Large intestine (tissue), 3 donors: ENCODE results near the gene SIL1. TPM values are rescaled to one million over a fixed set of nuclear protein-coding genes. Genes with fewer than 3 reads are reported as not detected.

Source experiments
- DNase-seq, 2 donors: peaks; one replicate each; pipeline versions ENCODE4 v3.0.0 to v3.0.0-alpha.2; 2013
- H3K27ac ChIP-seq: one replicate; pipeline ENCODE4 v1.5.1; 2013; ENCODE audit warnings: low read length
- H3K27me3 ChIP-seq: 2 replicates; pipeline ENCODE4 v1.6.1; 2013; ENCODE audit warnings: low read length; ENCODE audit not compliant: control insufficient read depth, insufficient read depth
- H3K36me3 ChIP-seq: 2 replicates; pipeline ENCODE4 v1.6.1; 2013; ENCODE audit warnings: low read length; ENCODE audit not compliant: control insufficient read depth, insufficient read depth
- H3K4me1 ChIP-seq: one replicate; pipeline ENCODE4 v1.6.1; 2013; ENCODE audit warnings: low read length; ENCODE audit not compliant: control insufficient read depth, insufficient read depth
- H3K4me3 ChIP-seq: one replicate; pipeline ENCODE4 v1.5.1; 2013; ENCODE audit warnings: low read length
- H3K9me3 ChIP-seq: one replicate; pipeline ENCODE4 v1.6.1; 2013; ENCODE audit warnings: mild to moderate bottlenecking, low read depth, low read length, moderate library complexity; ENCODE audit not compliant: control insufficient read depth
- WGBS: methylation state at CpG from one replicate; pipeline ENCODE4 v1.1.5; 2013; ENCODE audit warnings: low lambda C conversion rate; ENCODE audit not compliant: insufficient coverage; 5-methylcytosine and 5-hydroxymethylcytosine counted together
- polyA plus RNA-seq: library from polyadenylated mRNA; unstranded; fragments of 120-200 nt; gene quantifications from one replicate; pipeline ENCODE4 v1.2.1, GENCODE V29; 2013

SIL1 gene
- polyA plus RNA-seq, 1 donor = 40.2 TPM

DNA sequence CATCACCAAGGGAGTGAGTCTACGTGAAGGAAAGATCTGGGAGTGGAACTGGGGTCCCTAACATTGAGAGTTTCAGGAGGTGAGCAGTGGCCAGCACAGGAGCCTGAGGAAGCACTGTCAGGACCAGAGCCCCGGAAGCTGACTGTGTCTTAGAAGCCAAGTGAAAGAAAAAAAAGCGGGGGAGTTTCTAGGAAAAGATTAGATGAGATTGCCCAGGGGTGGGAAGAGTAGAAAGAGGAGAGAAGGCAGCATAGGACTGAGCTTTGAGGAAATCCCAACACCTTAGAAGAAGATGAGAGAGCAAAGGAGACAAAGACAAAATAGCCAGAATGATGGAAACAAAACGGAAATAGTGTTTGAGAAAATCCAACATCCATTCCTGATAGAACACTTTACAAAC is 286.1 kb downstream of the SIL1 start:
- Histone ChIP-seq H3K27ac (no peak overlapping the region), H3K36me3 (peaks cover 37% of the 10 kb centered on the region), H3K4me1 (no peaks in the 10 kb centered on the region), H3K9me3 (no peaks in the 10 kb centered on the region), H3K4me3 (no peak overlapping the region), H3K27me3 (no peaks in the 10 kb centered on the region)
- WGBS = 78% methylated on average over 2 of the region's 4 CpGs
- no peak for DNase-seq

- Histone ChIP-seq H3K4me1 (no peaks in the 10 kb centered on the region), H3K36me3 (peaks cover 43% of the 10 kb centered on the region), H3K27ac (no peak overlapping the region), H3K9me3 (no peaks in the 10 kb centered on the region), H3K27me3 (no peaks in the 10 kb centered on the region), H3K4me3 (no peak overlapping the region)
- DNase-seq = no peak
These were observed 286.7 kb downstream of the SIL1 start for GRCh38 chr5:138911441-138911840.

- Histone ChIP-seq H3K27me3 (no peaks in the 10 kb centered on the region), H3K27ac (no peak overlapping the region), H3K9me3 (no peaks in the 10 kb centered on the region), H3K4me3 (no peak overlapping the region), H3K4me1 (no peaks in the 10 kb centered on the region), H3K36me3 (peaks cover 51% of the 10 kb centered on the region)
- DNase-seq = no peak
- WGBS = no CpG with 5 or more reads among the region's 7 CpGs
These were observed 287.5 kb downstream of the SIL1 start for GRCh38 chr5:138910546-138911185.

GRCh38 chr5:138909734-138910133 is 288.4 kb downstream of the SIL1 start:
- Histone ChIP-seq H3K27me3 (no peaks in the 10 kb centered on the region), H3K9me3 (no peaks in the 10 kb centered on the region), H3K27ac (no peak overlapping the region), H3K4me1 (no peaks in the 10 kb centered on the region), H3K4me3 (no peak overlapping the region), H3K36me3 (peaks cover 53% of the 10 kb centered on the region)
- WGBS = no CpG with 5 or more reads among the region's 2 CpGs
- no peak for DNase-seq

- no peak overlapping the region for H3K27ac ChIP-seq
- DNase-seq = no peak
- H3K9me3 ChIP-seq = no peaks in the 10 kb centered on the region
- H3K4me3 ChIP-seq = no peak overlapping the region
- H3K4me1 ChIP-seq = no peaks in the 10 kb centered on the region
- no CpG with 5 or more reads among the region's 1 CpG for WGBS
- no peaks in the 10 kb centered on the region for H3K27me3 ChIP-seq
- H3K36me3 ChIP-seq = peaks cover 66% of the 10 kb centered on the region
These were observed 292.6 kb downstream of the SIL1 start for GRCh38 chr5:138905541-138905940.

- Histone ChIP-seq H3K9me3 (no peaks in the 10 kb centered on the region), H3K27ac (no peak overlapping the region), H3K36me3 (peaks cover 67% of the 10 kb centered on the region), H3K27me3 (no peaks in the 10 kb centered on the region), H3K4me1 (no peaks in the 10 kb centered on the region), H3K4me3 (no peak overlapping the region)
- WGBS = 70% methylated on average over 2 of the region's 10 CpGs
- DNase-seq = no peak
These were observed 294.9 kb downstream of the SIL1 start for GRCh38 chr5:138903130-138903775.

- Histone ChIP-seq H3K27ac (no peak overlapping the region), H3K36me3 (peaks cover 60% of the 10 kb centered on the region), H3K27me3 (no peaks in the 10 kb centered on the region), H3K4me1 (no peaks in the 10 kb centered on the region), H3K9me3 (no peaks in the 10 kb centered on the region), H3K4me3 (no peak overlapping the region)
- no CpG with 5 or more reads among the region's 2 CpGs for WGBS
- no peak for DNase-seq
These were observed 296.5 kb downstream of the SIL1 start for GRCh38 chr5:138901716-138902115.

GRCh38 chr5:138900281-138900965 is 297.7 kb downstream of the SIL1 start:
- no peaks in the 10 kb centered on the region for H3K9me3 ChIP-seq
- H3K4me3 ChIP-seq = no peak overlapping the region
- 57% methylated on average over 1 of the region's 6 CpGs for WGBS
- DNase-seq = no peak
- H3K27me3 ChIP-seq = no peaks in the 10 kb centered on the region
- peaks cover 51% of the 10 kb centered on the region for H3K36me3 ChIP-seq
- no peaks in the 10 kb centered on the region for H3K4me1 ChIP-seq
- H3K27ac ChIP-seq = no peak overlapping the region

- H3K4me3 ChIP-seq = no peak overlapping the region
These were observed 299.4 kb downstream of the SIL1 start for GRCh38 chr5:138898742-138899141.

GRCh38 chr5:138898299-138898698 is 299.9 kb downstream of the SIL1 start:
- Histone ChIP-seq H3K4me3 (no peak overlapping the region), H3K27ac (no peak overlapping the region), H3K36me3 (peaks cover 34% of the 10 kb centered on the region), H3K27me3 (no peaks in the 10 kb centered on the region), H3K4me1 (no peaks in the 10 kb centered on the region), H3K9me3 (no peaks in the 10 kb centered on the region)
- 100% methylated on average over 1 of the region's 1 CpG for WGBS
- no peak for DNase-seq

More at GRCh38 chr5:138898742-138899141, 299.4 kb downstream of the SIL1 start:
- H3K9me3 ChIP-seq = no peaks in the 10 kb centered on the region
- no peak overlapping the region for H3K27ac ChIP-seq
- 95% methylated on average over 2 of the region's 2 CpGs for WGBS
- H3K4me1 ChIP-seq = no peaks in the 10 kb centered on the region
- H3K36me3 ChIP-seq = peaks cover 38% of the 10 kb centered on the region
- no peak for DNase-seq
- no peaks in the 10 kb centered on the region for H3K27me3 ChIP-seq
